Smooth muscle cell of the brain vasculature (primary cell): Measurements from ENCODE around the gene SF3A2.

Experiments used
- DNase-seq: peaks from one replicate; pipeline ENCODE4 v3.0.0-alpha.2; 2012; ENCODE audit warnings: low read depth, low spot score

SF3A2 gene

GRCh38 chr19:2207991-2208860, 28.4 kb upstream of the SF3A2 start:
- DNase-seq, result peak; percentile 32

GRCh38 chr19:2208975-2209374, 27.6 kb upstream of the SF3A2 start:
- DNase-seq, result no peak

- DNase-seq, result no peak
These were observed 27.2 kb upstream of the SF3A2 start for GRCh38 chr19:2209408-2209807.

- no peak for DNase-seq
These were observed 26.4 kb upstream of the SF3A2 start for GRCh38 chr19:2210206-2210605.

- no peak for DNase-seq
These were observed 25.5 kb upstream of the SF3A2 start for GRCh38 chr19:2210987-2211740.

GRCh38 chr19:2212861-2213711, 23.5 kb upstream of the SF3A2 start:
- no peak for DNase-seq

- DNase-seq, result no peak
These were observed 22.8 kb upstream of the SF3A2 start for GRCh38 chr19:2213799-2214198.

- no peak for DNase-seq
These were observed 22.4 kb upstream of the SF3A2 start for GRCh38 chr19:2214251-2214650.

GRCh38 chr19:2215281-2215751, 21.3 kb upstream of the SF3A2 start:
- no peak for DNase-seq

GRCh38 chr19:2216361-2217225, 20.0 kb upstream of the SF3A2 start:
- no peak for DNase-seq

GRCh38 chr19:2217591-2217990, 19.0 kb upstream of the SF3A2 start:
- no peak for DNase-seq

GRCh38 chr19:2219726-2220125, 16.9 kb upstream of the SF3A2 start:
- DNase-seq, result no peak

GRCh38 chr19:2221250-2221831, 15.3 kb upstream of the SF3A2 start:
- DNase-seq, result peak; percentile 57

GRCh38 chr19:2221918-2222317, 14.7 kb upstream of the SF3A2 start:
- no peak for DNase-seq

GRCh38 chr19:2223391-2223790, 13.2 kb upstream of the SF3A2 start:
- no peak for DNase-seq

- no peak for DNase-seq
These were observed 12.7 kb upstream of the SF3A2 start for GRCh38 chr19:2223959-2224358.

GRCh38 chr19:2224754-2225349, 11.8 kb upstream of the SF3A2 start:
- DNase-seq, result no peak

- DNase-seq, result no peak
These were observed 11.1 kb upstream of the SF3A2 start for GRCh38 chr19:2225415-2226050.

GRCh38 chr19:2226051-2226839, 10.4 kb upstream of the SF3A2 start:
- no peak for DNase-seq
